ENCODE data around the gene SRPX2.

SRPX2 gene

GRCh38 chrX:100643956-100644860 is at the start of gene SRPX2:
Gene SRPX2, plus strand, starts transcription at chrX:100644199. Its CDS starts 2,124 bp downstream, at chrX:100646323.
- DNase-seq, result no peak

DNA sequence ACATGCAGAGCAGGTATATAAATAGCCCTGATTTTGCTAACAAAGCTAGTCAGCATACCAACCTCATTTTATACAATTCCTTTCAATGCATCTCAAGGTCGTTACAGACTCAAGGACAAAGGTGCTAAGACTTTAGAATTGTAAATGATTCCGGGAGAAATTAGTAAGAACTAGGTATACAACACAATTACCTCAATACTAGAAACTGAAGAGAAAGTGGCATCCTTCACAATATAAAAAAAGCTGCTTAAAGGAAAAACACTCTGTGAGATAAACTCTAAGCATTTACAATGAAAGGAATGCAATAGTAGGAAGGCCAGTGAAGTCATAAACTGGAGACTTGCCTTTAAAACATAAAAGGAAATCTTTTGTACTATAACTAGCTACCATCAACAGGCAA is 47.4 kb upstream of the SRPX2 start:
- DNase-seq, result no peak

DNA sequence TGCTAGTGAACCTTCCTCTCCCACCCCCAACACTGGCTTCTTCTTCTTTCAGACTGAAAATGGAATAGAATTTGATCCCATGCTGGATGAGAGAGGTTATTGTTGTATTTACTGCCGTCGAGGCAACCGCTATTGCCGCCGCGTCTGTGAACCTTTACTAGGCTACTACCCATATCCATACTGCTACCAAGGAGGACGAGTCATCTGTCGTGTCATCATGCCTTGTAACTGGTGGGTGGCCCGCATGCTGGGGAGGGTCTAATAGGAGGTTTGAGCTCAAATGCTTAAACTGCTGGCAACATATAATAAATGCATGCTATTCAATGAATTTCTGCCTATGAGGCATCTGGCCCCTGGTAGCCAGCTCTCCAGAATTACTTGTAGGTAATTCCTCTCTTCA is 44.5 kb upstream of the SRPX2 start:
- no peak for DNase-seq

DNA sequence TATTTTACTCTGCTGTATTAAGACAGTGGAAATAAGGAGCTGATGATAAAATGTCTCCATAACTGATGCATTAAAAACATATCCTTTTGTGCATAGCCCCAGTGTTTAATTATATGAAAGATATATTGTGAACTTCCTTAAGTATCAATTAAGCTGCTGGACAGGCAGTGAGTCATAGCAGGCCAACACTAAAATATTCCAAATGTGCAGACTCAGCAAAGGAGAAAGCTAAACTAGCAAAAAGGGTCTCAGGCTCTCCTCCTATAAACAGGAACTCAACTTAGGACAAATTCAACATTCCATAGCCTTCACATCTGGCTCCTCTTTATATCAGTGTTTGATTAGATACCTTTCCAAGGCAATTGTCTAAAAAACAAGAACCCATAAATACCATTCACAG is 43.7 kb upstream of the SRPX2 start:
- DNase-seq, result no peak

GRCh38 chrX:100600758-100601157 is 43.2 kb upstream of the SRPX2 start:
- DNase-seq, result no peak

DNA sequence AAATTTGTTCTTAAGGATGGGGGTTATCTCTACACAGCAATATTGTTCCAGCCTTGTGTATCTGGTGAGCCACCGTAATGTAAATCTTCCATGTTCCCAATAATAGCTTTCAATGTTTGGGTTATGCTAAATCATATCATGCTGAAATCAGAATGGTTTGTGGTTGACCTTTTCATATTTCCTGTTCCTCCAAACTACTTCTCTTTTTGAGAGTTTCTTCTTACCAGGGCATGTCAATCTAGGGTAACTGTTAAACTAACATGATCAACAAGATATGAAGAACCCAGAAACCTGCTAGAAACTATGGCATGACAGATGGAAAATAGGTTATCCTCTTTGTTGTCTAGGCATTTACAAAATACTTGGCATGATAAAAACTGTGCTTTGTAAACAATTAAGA is 37.2 kb upstream of the SRPX2 start:
- DNase-seq, result no peak

DNA sequence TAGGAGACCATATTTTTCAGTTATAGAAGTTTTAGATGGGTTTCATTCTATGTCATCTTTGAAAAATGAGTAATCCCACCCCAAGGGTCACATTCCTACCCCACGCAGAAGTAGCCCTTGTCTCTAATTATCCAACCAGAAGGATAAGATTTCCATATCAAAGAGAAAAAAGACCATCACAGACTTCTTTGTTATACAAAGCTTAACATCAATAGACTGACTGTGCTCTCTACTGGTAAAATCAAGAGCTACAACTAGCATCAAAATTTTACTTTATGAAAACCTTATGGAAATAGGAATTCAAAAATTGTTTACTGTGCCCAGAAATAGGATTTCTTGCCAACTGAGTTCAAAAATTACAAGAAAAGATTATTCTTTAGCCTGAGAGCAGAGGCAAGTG is 34.4 kb upstream of the SRPX2 start:
- DNase-seq, result no peak

DNA sequence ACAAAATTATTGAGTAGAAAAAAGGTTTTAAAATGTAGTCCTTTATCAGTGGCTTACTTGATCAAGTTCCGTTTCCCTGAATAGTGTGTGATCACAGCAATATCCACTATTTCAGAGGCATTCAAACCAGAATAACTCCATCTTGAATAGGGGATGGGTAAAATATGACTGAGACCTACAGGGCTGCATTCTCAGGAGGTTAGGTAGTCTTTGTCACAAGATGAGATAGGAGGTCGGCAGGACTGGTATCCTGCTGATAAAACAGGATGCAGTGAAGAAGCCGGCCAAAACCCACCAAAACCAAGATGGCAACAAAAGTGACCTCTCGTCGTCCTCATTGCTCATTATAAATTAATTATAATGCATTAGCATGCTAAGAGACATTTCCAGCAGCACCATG is 32.0 kb upstream of the SRPX2 start:
- DNase-seq, result no peak

- DNase-seq, result no peak
Measured at GRCh38 chrX:100615005-100615404, 29.0 kb upstream of the SRPX2 start.

DNA sequence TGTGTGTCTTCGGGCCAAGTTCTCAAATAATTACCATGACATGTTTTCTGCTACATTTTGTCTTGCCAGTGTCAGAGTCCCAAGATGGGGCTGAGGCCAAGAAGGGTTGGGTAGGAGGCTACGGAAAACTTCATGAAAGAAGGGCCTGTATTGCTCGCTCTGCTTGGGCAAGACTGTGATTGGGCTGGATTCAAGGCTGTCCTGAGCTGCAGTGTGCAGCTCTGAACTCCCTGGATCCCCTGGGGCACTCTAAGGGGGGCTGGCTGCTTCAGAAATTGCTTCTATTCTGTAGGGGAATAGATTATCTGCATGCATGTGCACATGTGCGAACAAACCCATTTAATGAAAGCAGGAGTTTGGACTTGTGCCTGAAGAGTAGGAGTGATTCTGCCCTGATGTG is 21.0 kb upstream of the SRPX2 start:
- no peak for DNase-seq

- DNase-seq, result no peak
Measured at GRCh38 chrX:100625985-100626491, 18.0 kb upstream of the SRPX2 start.

DNA sequence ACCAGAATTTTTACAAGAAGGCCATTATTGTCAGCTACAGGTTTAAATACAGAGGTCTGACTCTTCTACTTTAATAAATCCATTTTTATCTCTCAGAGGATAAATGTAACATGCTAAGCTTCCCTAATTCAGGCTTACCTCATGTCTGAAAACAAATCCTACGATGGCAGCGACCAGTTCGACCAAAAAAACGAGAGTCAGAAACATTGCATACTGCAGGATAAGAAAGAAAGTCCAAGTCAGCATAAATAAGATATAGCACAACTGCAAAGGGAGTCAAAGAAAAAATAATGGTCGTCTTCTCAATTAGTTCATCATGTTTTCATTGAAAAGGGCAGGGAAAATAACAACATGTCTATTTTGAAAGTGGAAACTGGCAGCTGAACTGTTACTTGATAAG is 9.0 kb upstream of the SRPX2 start:
- no peak for DNase-seq

- no peak for DNase-seq
Measured at GRCh38 chrX:100635989-100636320, 8.0 kb upstream of the SRPX2 start.

DNA sequence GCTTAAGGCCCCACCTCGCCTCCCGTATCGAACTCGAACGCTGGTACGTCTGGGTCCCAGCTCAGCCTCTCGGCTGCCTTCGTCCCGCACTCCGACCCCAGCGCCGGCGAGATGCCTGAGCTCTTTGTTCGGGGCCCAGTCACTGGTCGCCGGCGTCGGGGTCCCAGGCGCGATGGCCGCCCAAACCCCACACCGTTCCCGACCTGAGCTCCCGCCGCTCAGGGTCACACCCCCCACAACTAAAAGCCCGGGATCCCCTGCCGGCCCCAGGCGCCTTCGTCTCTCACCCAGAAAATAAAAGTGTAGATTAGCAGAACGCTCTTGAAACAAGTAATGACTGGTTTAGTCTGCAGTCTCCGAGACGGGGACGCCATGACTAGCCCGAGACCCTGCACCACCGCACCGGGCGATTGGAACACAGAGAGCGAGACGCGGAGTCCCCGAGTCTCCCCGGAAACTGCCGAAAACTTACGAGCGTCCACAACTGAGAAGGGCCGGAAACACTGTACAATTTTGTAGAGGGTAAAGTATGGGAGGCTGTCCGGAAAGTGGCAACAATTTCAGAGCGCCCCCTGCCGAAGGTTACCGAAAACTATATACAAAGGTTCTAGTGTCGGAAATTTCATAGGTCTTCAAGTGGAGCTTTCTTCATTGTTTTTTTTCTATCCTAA is 7.5 kb upstream of the SRPX2 start, which contains the start of gene TSPAN6:
TSS of gene TSPAN6 (minus strand) at position 486 of the 671 bp plus-strand sequence. CDS start at position 374, 112 bp downstream.
- DNase-seq, result peak; percentile 80

GRCh38 chrX:100642290-100642689 is 1.7 kb upstream of the SRPX2 start:
- DNase-seq, result no peak

DNA sequence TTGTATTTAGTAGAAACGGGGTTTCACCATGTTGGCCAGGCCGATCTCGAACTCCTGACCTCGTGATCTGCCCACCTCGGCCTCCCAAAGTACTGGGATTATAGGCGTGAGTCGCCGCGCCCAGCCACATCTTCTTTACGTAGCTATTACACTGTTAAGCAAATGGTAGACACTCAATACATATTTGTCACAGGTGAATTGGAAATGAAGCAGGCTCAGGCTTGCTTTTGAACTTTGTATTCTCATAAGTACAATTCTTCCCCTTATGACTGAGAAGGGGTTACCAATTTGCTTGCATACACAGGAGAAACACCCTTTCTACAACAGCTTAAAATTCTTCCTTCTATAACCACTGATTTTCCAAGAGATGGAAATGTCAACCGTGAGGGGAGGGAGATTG is 787 bp upstream of the SRPX2 start:
- DNase-seq, result no peak

- no peak for DNase-seq
Measured at GRCh38 chrX:100645106-100645505, 1.1 kb downstream of the SRPX2 start.

DNA sequence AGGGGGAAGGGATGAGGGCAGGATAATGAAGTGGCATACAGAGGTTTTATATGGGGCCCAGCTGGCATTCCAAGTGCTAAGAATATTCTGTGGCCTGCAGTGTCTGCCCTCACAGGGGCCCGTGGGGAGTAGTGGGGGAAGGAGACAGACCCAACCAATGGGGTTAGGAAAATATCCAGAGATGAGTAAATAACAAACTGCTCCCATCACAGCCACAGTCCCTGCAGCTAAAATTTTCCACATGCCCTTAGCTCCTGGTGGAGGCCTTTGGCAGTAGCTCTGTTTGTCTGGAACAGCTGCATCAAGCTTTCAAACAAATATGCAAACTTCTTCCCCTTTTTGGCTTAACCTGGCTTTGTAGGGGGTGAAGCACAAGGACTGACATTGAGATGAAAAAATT is 3.1 kb downstream of the SRPX2 start:
- DNase-seq, result no peak

DNA sequence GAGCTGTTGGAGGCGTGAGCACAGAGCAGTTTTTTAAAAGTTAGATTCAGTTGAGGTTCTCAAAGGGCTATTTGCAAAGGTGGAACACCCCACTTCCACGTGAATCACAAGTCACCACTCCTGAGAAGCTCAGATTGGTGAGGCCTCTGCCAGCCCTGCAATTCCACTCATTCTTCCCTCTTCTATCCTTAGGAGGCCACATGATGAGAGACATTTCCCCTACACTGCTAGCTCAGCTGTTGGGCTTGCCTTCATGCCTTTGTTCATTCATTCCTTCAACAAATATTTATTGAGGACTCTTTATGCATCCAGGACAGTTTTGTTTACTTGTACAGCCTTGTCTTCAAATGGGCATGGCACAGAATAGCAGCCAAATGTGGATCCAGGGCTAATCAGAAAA is 3.7 kb downstream of the SRPX2 start:
- DNase-seq, result no peak

- peak; percentile 40 for DNase-seq
Measured at GRCh38 chrX:100648458-100649417, 4.7 kb downstream of the SRPX2 start.

GRCh38 chrX:100649550-100650356 is 5.8 kb downstream of the SRPX2 start:
- no peak for DNase-seq

GRCh38 chrX:100650841-100651240 is 6.8 kb downstream of the SRPX2 start:
- DNase-seq, result no peak

Data from DMS 273 treated with DMSO at 0.1 percent for 48 hours (cell line).